Measurements from ENCODE around the gene PRR20D. TPM values are rescaled to one million over a fixed set of nuclear protein-coding genes. Genes with fewer than 3 reads are reported as not detected.

The PRR20D gene
- total and polyA plus RNA-seq, 2 of the 13 experiments (the other 11 are each of a cell fraction or from before 2014, with no cell fraction given), result not detected

DNA sequence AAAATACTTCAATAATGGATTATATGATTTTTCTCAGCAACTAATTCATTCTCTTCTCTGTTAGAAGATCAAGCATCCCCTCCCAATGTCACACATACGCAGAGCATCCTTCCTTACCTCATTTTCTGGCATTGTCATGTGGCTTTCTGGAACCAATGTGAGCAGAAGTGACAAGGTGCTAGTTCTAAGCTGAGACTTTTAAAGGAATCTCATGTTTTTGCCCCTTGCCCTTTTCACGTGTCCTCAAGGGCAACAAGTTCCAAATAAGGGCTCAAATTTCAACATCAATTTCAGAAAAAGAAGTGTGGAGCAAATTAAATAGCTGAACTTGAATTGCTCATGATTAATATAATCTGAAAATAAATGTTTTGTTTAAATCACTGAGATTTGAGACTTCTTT is 24.3 kb upstream of the PRR20D start:
- Histone ChIP-seq H3K27me3 (ENCODE audit: control insufficient read depth in 1 of 2, insufficient read depth in 2 of 2, low read length in 2 of 2) (no peaks in the 10 kb centered on the region; a peak in 1 of 5 replicates), H3K9me3 (ENCODE audit: low read length) (peaks cover 56% of the 10 kb centered on the region), H3K4me2 (ENCODE audit: low read depth, low read length) (no peak overlapping the region), H3K79me2 (ENCODE audit: insufficient read depth, low read length) (no peaks in the 10 kb centered on the region), H3K9ac (ENCODE audit: insufficient read depth, low read depth, low read length) (no peak overlapping the region), H3K4me1 (ENCODE audit: insufficient read depth, low read length) (no peaks in the 10 kb centered on the region), H4K20me1 (ENCODE audit: insufficient read depth, low read length) (no peaks in the 10 kb centered on the region), H3K4me3 (replicated peaks in 1 of 3; ENCODE audit: insufficient read depth in 1 of 3, low read depth in 2 of 3, low read length in 3 of 3) (no peak overlapping the region), H3K27ac (ENCODE audit: extremely low read length, insufficient read depth, low read length) (no peak overlapping the region), H2AFZ (ENCODE audit: low read length) (no peak overlapping the region), H3K36me3 (replicated peaks in 1 of 2; ENCODE audit: control insufficient read depth in 1 of 2, insufficient read depth in 2 of 2, low read length in 2 of 2) (no peaks in the 10 kb centered on the region)
- ATAC-seq, result no peak
- no peak for FAIRE-seq
- DNase-seq (ENCODE audit: low spot score), result no peak
- TF ChIP-seq ZFP36 (IDR thresholded peaks at IDR 0.05; ENCODE audit: borderline replicate concordance, low read depth, low read length, partially characterized antibody) (no peak), ZNF550 (CRISPR knock-in tag; IDR thresholded peaks at IDR 0.05; ENCODE audit: borderline replicate concordance) (no peak), HNRNPH1 (optimal IDR thresholded peaks at IDR 0.05; ENCODE audit: low read depth, low read length) (no peak), JUND (CRISPR knock-in tag; IDR thresholded peaks at IDR 0.05) (no peak), ZSCAN25 (CRISPR knock-in tag; IDR thresholded peaks at IDR 0.05) (no peak), TBP (CRISPR knock-in tag; IDR thresholded peaks at IDR 0.05) (no peak), DNMT1 (CRISPR knock-in tag; IDR thresholded peaks at IDR 0.05) (no peak), DRAP1 (CRISPR knock-in tag; IDR thresholded peaks at IDR 0.05) (no peak), HDAC6 (IDR thresholded peaks at IDR 0.05; ENCODE audit: low read depth, low read length) (no peak), ZNF567 (CRISPR knock-in tag; IDR thresholded peaks at IDR 0.05; ENCODE audit: borderline replicate concordance) (no peak), SNAPC5 (CRISPR knock-in tag; IDR thresholded peaks at IDR 0.05; ENCODE audit: borderline replicate concordance) (no peak), SNAI1 (CRISPR knock-in tag; IDR thresholded peaks at IDR 0.05; ENCODE audit: borderline replicate concordance) (no peak), KLF15 (CRISPR knock-in tag; IDR thresholded peaks at IDR 0.05; ENCODE audit: borderline replicate concordance) (no peak), HMG20B (CRISPR knock-in tag; conservative IDR thresholded peaks at IDR 0.05) (no peak), KLF6 (CRISPR knock-in tag; IDR thresholded peaks at IDR 0.05) (no peak), ZSCAN31 (CRISPR knock-in tag; IDR thresholded peaks at IDR 0.05; ENCODE audit: low read depth) (no peak), ZBTB20 (CRISPR knock-in tag; IDR thresholded peaks at IDR 0.05; ENCODE audit: borderline replicate concordance, low read depth) (no peak), TAF1 (CRISPR knock-in tag; IDR thresholded peaks at IDR 0.05) (no peak)
- TF ChIP-seq, protein P1, sequence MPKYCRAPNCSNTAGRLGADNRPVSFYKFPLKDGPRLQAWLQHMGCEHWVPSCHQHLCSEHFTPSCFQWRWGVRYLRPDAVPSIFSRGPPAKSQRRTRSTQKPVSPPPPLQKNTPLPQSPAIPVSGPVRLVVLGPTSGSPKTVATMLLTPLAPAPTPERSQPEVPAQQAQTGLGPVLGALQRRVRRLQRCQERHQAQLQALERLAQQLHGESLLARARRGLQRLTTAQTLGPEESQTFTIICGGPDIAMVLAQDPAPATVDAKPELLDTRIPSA (CRISPR knock-in tag; IDR thresholded peaks at IDR 0.05; ENCODE audit: borderline replicate concordance), result no peak
- in situ Hi-C loops (cut with HindIII; ENCODE audit: extremely low pct_ligation_motif_present, low pct_unique_long_range_greater_than_20kb), result no loop called here
- ChIA-PET POLR2A (no interaction called here), CTCF (ENCODE audit: low intra/inter-chr PET ratio, low total read pairs) (no interaction called here)
- BruUV-seq (replicated peaks), result no TSS peak
- intact Hi-C loops (cut with micrococcal nuclease; ENCODE audit: unreplicated experiment), result no loop called here
- 54% methylated on average over 2 of the region's 2 CpGs for WGBS (ENCODE audit: low lambda C conversion rate)

Data from HepG2 (cell line).